Gastroesophageal sphincter (tissue), 3 donors: ENCODE results near the gene CHD5.

Experiments used
- CTCF ChIP-seq, 4 experiments: fragments of 200-600 bp in 2 of 4; fragments of 450-650 bp in 2 of 4; sonication (generic) in 1 of 4; IDR thresholded peaks; one replicate each; pipeline ENCODE4 v1.5.1; 2017 to 2019; ENCODE audit warnings: antibody characterized with exemption in 4 of 4, mild to moderate bottlenecking in 2 of 4, moderate library complexity in 2 of 4
- POLR2A ChIP-seq, 2 donors: fragments of 450-650 bp; IDR thresholded peaks; one replicate each; pipeline ENCODE4 v1.6.1; 2017; ENCODE audit warnings: antibody characterized with exemption in 2 of 2, mild to moderate bottlenecking in 2 of 2, moderate library complexity in 1 of 2
- POLR2AphosphoS5 ChIP-seq: sonication (generic); formaldehyde crosslinking; IDR thresholded peaks from one replicate; pipeline ENCODE4 v1.6.1; 2017; ENCODE audit warnings: antibody characterized with exemption

DNA sequence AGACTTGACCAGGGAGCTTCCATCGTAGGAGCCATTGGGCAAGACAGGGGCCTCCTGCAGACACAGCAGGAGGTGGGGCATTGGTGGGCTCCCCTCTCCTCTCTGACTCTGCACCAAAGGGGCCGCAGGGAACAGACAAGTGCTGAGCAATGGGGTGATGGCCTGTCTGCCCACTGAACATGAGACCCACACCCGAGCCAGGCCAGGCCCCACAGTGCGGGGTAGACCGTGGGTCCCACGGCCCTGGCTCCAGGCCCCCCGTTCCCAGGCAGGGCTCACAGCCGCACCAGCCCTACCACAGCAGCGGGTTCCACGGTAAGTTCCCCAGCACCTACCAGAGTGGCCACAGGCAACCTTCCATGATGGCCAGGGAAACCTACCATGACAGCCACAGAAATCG, 45.9 kb downstream of the CHD5 start:
- TF ChIP-seq POLR2A (IDR thresholded peaks at IDR 0.05) (no peak), CTCF (IDR thresholded peaks at IDR 0.05) (no peak), POLR2AphosphoS5 (no peak)
